Cardiac fibroblast (primary cell): ENCODE data around the gene SEMA3A.

ENCODE experiments used
- DNase-seq, 2 donors: peaks; one replicate each; pipeline versions ENCODE4 v3.0.0 to v3.0.0-alpha.2; 2010; ENCODE audit warnings: low read depth in 2 of 2
- H3K4me3 ChIP-seq, 2 donors: replicated peaks in 1 of 2; 1 replicate in 1 of 2; 2 replicates in 1 of 2; pipeline ENCODE4 v1.5.1; 2011; ENCODE audit warnings: low read depth in 2 of 2, low read length in 2 of 2, mild to moderate bottlenecking in 2 of 2, moderate library complexity in 1 of 2
- TF ChIP-seq, protein P1 (sequence below): IDR thresholded peaks from one replicate; pipeline ENCODE4 v1.5.1; 2011; ENCODE audit warnings: low read depth, mild to moderate bottlenecking, low read length, inconsistent platforms

SEMA3A gene

DNA sequence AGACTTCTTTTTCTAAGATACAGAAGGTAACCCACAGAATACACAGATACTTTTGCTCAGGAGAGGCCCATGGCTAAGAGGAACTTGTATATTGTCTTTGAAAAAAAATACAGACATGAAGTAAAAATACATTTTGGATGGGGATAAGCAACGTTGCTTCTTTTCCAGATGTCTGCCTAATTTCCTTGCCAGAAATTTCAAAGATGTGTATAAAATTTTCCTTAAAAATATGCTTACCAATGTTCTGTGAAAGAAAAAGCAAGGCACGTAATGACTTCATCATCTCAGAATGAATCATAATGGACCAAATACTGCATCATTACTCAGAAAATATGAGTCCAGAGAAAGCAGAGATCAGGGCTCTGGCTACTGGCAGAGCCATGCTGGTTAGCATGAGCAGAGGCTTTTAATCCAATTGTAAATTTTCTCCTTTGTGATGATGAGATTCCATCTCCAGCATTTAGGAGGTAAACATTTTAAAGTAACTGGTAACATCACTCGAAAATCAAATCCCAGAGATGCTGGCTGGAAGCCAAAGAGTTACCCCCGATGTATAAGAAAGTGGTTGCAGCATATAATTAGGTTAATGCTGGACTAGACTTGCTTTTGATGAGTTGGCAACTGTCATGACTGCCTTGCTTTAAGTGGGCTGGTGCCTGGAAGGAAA lies 272.5 kb downstream of the SEMA3A start:
- H3K4me3 ChIP-seq: no peak overlapping the region
- DNase-seq: peak; percentile 5 to 37
- TF ChIP-seq, protein P1, sequence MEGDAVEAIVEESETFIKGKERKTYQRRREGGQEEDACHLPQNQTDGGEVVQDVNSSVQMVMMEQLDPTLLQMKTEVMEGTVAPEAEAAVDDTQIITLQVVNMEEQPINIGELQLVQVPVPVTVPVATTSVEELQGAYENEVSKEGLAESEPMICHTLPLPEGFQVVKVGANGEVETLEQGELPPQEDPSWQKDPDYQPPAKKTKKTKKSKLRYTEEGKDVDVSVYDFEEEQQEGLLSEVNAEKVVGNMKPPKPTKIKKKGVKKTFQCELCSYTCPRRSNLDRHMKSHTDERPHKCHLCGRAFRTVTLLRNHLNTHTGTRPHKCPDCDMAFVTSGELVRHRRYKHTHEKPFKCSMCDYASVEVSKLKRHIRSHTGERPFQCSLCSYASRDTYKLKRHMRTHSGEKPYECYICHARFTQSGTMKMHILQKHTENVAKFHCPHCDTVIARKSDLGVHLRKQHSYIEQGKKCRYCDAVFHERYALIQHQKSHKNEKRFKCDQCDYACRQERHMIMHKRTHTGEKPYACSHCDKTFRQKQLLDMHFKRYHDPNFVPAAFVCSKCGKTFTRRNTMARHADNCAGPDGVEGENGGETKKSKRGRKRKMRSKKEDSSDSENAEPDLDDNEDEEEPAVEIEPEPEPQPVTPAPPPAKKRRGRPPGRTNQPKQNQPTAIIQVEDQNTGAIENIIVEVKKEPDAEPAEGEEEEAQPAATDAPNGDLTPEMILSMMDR: no peak

DNA sequence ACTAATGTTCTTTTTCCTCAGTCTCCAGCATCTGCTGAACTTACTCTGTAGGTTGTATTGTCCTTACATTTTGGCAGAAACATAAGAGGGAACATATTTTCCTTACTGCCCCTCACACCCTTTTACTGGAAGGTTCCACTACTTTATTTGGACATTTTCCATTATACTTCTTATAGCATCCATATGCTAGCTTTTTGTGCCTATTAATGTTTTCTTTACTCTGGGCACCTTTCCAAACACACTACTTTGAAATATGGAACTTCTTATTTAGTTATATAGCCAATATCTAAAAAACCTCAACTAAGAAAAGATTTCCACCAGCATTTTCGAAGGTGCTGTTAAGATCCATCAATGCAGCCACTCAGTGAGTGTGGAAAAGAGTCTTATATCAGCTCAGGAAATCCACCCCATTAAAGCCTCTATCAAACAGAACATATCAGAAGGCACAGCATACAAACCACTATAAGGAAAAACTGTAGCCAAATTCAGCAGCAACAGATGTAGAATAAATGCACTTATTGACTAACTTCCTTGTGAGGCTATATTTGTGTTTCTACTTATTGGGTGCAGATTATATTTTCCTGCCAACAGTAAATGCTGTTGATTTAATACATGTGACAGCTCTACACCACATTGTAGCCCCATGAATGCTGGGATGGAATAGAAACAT lies 273.2 kb downstream of the SEMA3A start:
- H3K4me3 ChIP-seq: no peak overlapping the region
- DNase-seq: no peak

DNA sequence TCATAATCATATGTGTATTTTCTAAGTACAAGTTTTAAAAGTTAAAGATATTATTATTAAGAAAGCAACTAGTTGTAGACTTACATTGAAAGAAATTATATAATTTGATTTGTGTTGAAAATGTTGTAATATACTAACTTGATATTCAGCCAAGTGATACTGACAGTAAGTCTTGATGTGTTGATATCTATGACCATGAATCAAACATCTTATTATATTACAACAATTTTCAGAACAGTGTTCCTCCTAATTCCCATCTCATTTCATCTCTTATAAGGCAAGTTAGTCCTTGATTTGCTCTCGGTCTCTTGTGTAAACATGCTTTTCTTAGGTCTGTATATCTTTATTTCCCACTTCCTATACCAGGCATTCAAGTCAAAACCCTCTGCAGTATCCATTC lies 276.4 kb downstream of the SEMA3A start:
- no peak for DNase-seq
- no peak overlapping the region for H3K4me3 ChIP-seq
- TF ChIP-seq, protein P1: no peak

More for the DNA sequence above, 273.2 kb downstream of the SEMA3A start:
- TF ChIP-seq, protein P1: no peak

DNA sequence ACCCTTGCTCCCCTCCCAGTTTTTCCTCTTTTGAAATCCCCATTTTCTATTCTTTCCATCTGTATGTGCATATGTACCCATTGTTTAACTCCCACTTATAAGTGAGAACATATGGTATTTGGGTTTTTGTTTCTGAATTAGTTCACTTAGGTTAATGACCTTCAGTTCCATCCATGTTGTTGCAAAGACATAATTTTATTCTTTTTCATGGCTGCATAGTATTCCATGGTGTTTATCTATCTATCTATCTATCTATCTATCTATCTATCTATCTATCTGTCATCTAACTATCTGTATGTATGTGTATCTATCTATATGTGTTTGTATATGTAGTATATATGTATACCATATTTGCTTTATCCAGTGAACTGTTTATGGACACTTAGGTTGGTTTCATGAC lies 281.4 kb downstream of the SEMA3A start:
- TF ChIP-seq, protein P1: no peak
- DNase-seq: no peak
- H3K4me3 ChIP-seq: no peak overlapping the region

DNA sequence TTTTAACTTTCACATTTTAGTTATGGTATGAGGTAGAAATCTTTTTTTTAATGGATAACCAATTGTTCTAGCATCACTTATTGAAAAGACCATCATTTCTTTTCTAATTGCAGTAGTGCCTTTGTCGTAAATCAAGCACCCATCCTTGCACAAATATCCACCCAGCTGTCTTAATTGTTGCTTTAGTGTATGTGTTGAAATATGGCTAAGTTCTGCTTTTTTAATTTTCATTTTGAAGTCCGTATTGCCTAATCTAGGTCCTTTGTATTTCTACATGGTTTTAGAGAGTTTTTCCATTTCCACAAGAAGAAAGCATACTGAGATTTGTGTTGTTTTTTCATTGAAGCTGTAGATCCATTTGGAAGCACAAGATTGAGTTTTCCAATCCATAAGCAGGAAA lies 286.1 kb downstream of the SEMA3A start:
- TF ChIP-seq, protein P1: no peak
- H3K4me3 ChIP-seq: no peak overlapping the region
- DNase-seq: no peak
